ENCODE measurements around the gene IQSEC1. TPM values are rescaled to one million over a fixed set of nuclear protein-coding genes. Genes with fewer than 3 reads are reported as not detected.

Gene IQSEC1
- total RNA-seq, 2 experiments from 2014 or later: 38.6 to 39.3 TPM

- CTCF ChIA-PET: interaction anchor here (1.8 to 4.5 kb wide), 2 partner anchors 12 to 381 kb away, joined by 5 to 22 read pairs; no protein-coding TSS in a partner anchor
- H3K36me3 Mint-ChIP-seq (ENCODE audit: low read depth): no peaks in the 10 kb centered on the region
- no peak overlapping the region for H3K4me3 Mint-ChIP-seq
- H3K27me3 Mint-ChIP-seq (ENCODE audit: low read depth): peaks cover under 1% of the 10 kb centered on the region
- no peak for DNase-seq
- H3K9me3 Mint-ChIP-seq: no peaks in the 10 kb centered on the region
- H3K4me1 Mint-ChIP-seq (ENCODE audit: low read depth): no peaks in the 10 kb centered on the region
- intact Hi-C loops (cut with micrococcal nuclease): no loop called here
- H3K27ac Mint-ChIP-seq: no peak overlapping the region
Observed at GRCh38 chr3:13080026-13080425, 6.8 kb upstream of the IQSEC1 start.

- H3K9me3 Mint-ChIP-seq: no peaks in the 10 kb centered on the region
- H3K27ac Mint-ChIP-seq: no peak overlapping the region
- H3K4me3 Mint-ChIP-seq: no peak overlapping the region
- H3K27me3 Mint-ChIP-seq (ENCODE audit: low read depth): peaks cover 3% of the 10 kb centered on the region
- no peak for DNase-seq
- no peaks in the 10 kb centered on the region for H3K36me3 Mint-ChIP-seq (ENCODE audit: low read depth)
- H3K4me1 Mint-ChIP-seq (ENCODE audit: low read depth): no peaks in the 10 kb centered on the region
- CTCF ChIA-PET: no interaction called here
- intact Hi-C loops (cut with micrococcal nuclease): no loop called here
Observed at GRCh38 chr3:13079510-13079909, 6.3 kb upstream of the IQSEC1 start.

GRCh38 chr3:13079051-13079450 lies 5.8 kb upstream of the IQSEC1 start:
- H3K27me3 Mint-ChIP-seq (ENCODE audit: low read depth): peaks cover 7% of the 10 kb centered on the region
- no peak overlapping the region for H3K4me3 Mint-ChIP-seq
- no peaks in the 10 kb centered on the region for H3K4me1 Mint-ChIP-seq (ENCODE audit: low read depth)
- intact Hi-C loops (cut with micrococcal nuclease): no loop called here
- H3K27ac Mint-ChIP-seq: no peak overlapping the region
- H3K36me3 Mint-ChIP-seq (ENCODE audit: low read depth): no peaks in the 10 kb centered on the region
- CTCF ChIA-PET: no interaction called here
- no peaks in the 10 kb centered on the region for H3K9me3 Mint-ChIP-seq
- no peak for DNase-seq

GRCh38 chr3:13078163-13078905 lies 5.1 kb upstream of the IQSEC1 start:
- intact Hi-C loops (cut with micrococcal nuclease): no loop called here
- Mint-ChIP-seq H3K27me3 (ENCODE audit: low read depth) (peaks cover 13% of the 10 kb centered on the region), H3K4me1 (ENCODE audit: low read depth) (no peaks in the 10 kb centered on the region), H3K27ac (no peak overlapping the region), H3K9me3 (no peaks in the 10 kb centered on the region), H3K36me3 (ENCODE audit: low read depth) (no peaks in the 10 kb centered on the region), H3K4me3 (no peak overlapping the region)
- CTCF ChIA-PET: no interaction called here
- no peak for DNase-seq

- Mint-ChIP-seq H3K4me3 (no peak overlapping the region), H3K36me3 (ENCODE audit: low read depth) (no peaks in the 10 kb centered on the region), H3K4me1 (ENCODE audit: low read depth) (peaks cover 4% of the 10 kb centered on the region), H3K27me3 (ENCODE audit: low read depth) (peaks cover 16% of the 10 kb centered on the region), H3K9me3 (no peaks in the 10 kb centered on the region), H3K27ac (no peak overlapping the region)
- CTCF ChIA-PET: no interaction called here
- no peak for DNase-seq
- intact Hi-C loops (cut with micrococcal nuclease): no loop called here
Observed at GRCh38 chr3:13077431-13078162, 4.4 kb upstream of the IQSEC1 start.

GRCh38 chr3:13075986-13076654 lies 2.9 kb upstream of the IQSEC1 start:
- peaks cover 16% of the 10 kb centered on the region for H3K27me3 Mint-ChIP-seq (ENCODE audit: low read depth)
- no peak for DNase-seq
- no peak overlapping the region for H3K27ac Mint-ChIP-seq
- CTCF ChIA-PET: no interaction called here
- intact Hi-C loops (cut with micrococcal nuclease): no loop called here
- peaks cover 4% of the 10 kb centered on the region for H3K4me1 Mint-ChIP-seq (ENCODE audit: low read depth)
- H3K9me3 Mint-ChIP-seq: no peaks in the 10 kb centered on the region
- no peaks in the 10 kb centered on the region for H3K36me3 Mint-ChIP-seq (ENCODE audit: low read depth)
- no peak overlapping the region for H3K4me3 Mint-ChIP-seq

GRCh38 chr3:13075318-13075717 lies 2.1 kb upstream of the IQSEC1 start:
- H3K36me3 Mint-ChIP-seq (ENCODE audit: low read depth): no peaks in the 10 kb centered on the region
- H3K4me3 Mint-ChIP-seq: no peak overlapping the region
- peaks cover 16% of the 10 kb centered on the region for H3K27me3 Mint-ChIP-seq (ENCODE audit: low read depth)
- intact Hi-C loops (cut with micrococcal nuclease): no loop called here
- CTCF ChIA-PET: no interaction called here
- peaks cover 5% of the 10 kb centered on the region for H3K4me1 Mint-ChIP-seq (ENCODE audit: low read depth)
- DNase-seq: no peak
- no peak overlapping the region for H3K27ac Mint-ChIP-seq
- no peaks in the 10 kb centered on the region for H3K9me3 Mint-ChIP-seq

- Mint-ChIP-seq H3K4me1 (ENCODE audit: low read depth) (peaks cover 19% of the 10 kb centered on the region), H3K27ac (no peak overlapping the region), H3K9me3 (no peaks in the 10 kb centered on the region), H3K27me3 (ENCODE audit: low read depth) (peaks cover 16% of the 10 kb centered on the region), H3K4me3 (no peak overlapping the region), H3K36me3 (ENCODE audit: low read depth) (no peaks in the 10 kb centered on the region)
- CTCF ChIA-PET: no interaction called here
- intact Hi-C loops (cut with micrococcal nuclease): no loop called here
- DNase-seq: no peak
Observed at GRCh38 chr3:13074006-13074375, 762 bp upstream of the IQSEC1 start.

- Mint-ChIP-seq H3K27ac (no peak overlapping the region), H3K4me1 (ENCODE audit: low read depth) (peaks cover 24% of the 10 kb centered on the region), H3K9me3 (no peaks in the 10 kb centered on the region), H3K27me3 (ENCODE audit: low read depth) (peaks cover 16% of the 10 kb centered on the region), H3K4me3 (peak overlapping the region; percentile 72), H3K36me3 (ENCODE audit: low read depth) (no peaks in the 10 kb centered on the region)
- intact Hi-C loops (cut with micrococcal nuclease): no loop called here
- DNase-seq: no peak
- CTCF ChIA-PET: interaction anchor here (0.6 kb wide), 1 partner anchor 19 kb away, joined by 3 read pairs; no protein-coding TSS in a partner anchor
Observed at GRCh38 chr3:13072600-13073325, 466 bp downstream of the IQSEC1 start.

- DNase-seq: no peak
- CTCF ChIA-PET: no interaction called here
- H3K27ac Mint-ChIP-seq: no peak overlapping the region
- intact Hi-C loops (cut with micrococcal nuclease): no loop called here
- peaks cover 16% of the 10 kb centered on the region for H3K27me3 Mint-ChIP-seq (ENCODE audit: low read depth)
- H3K36me3 Mint-ChIP-seq (ENCODE audit: low read depth): no peaks in the 10 kb centered on the region
- peaks cover 24% of the 10 kb centered on the region for H3K4me1 Mint-ChIP-seq (ENCODE audit: low read depth)
- no peak overlapping the region for H3K4me3 Mint-ChIP-seq
- H3K9me3 Mint-ChIP-seq: no peaks in the 10 kb centered on the region
Observed at GRCh38 chr3:13072239-13072599, 1.0 kb downstream of the IQSEC1 start.

GRCh38 chr3:13071695-13072094 lies 1.5 kb downstream of the IQSEC1 start:
- H3K9me3 Mint-ChIP-seq: no peaks in the 10 kb centered on the region
- H3K27me3 Mint-ChIP-seq (ENCODE audit: low read depth): peaks cover 16% of the 10 kb centered on the region
- H3K4me1 Mint-ChIP-seq (ENCODE audit: low read depth): peaks cover 24% of the 10 kb centered on the region
- intact Hi-C loops (cut with micrococcal nuclease): no loop called here
- no peak overlapping the region for H3K4me3 Mint-ChIP-seq
- DNase-seq: no peak
- H3K27ac Mint-ChIP-seq: no peak overlapping the region
- H3K36me3 Mint-ChIP-seq (ENCODE audit: low read depth): no peaks in the 10 kb centered on the region
- CTCF ChIA-PET: no interaction called here

- Mint-ChIP-seq H3K9me3 (no peaks in the 10 kb centered on the region), H3K27me3 (ENCODE audit: low read depth) (peaks cover 16% of the 10 kb centered on the region), H3K27ac (peak overlapping the region; percentile 88), H3K4me3 (no peak overlapping the region), H3K4me1 (ENCODE audit: low read depth) (peaks cover 26% of the 10 kb centered on the region), H3K36me3 (ENCODE audit: low read depth) (no peaks in the 10 kb centered on the region)
- DNase-seq: no peak
- CTCF ChIA-PET: interaction anchor here (1.9 kb wide), 1 partner anchor 21 kb away, joined by 9 read pairs; no protein-coding TSS in a partner anchor
- intact Hi-C loops (cut with micrococcal nuclease): no loop called here
Observed at GRCh38 chr3:13070391-13071070, 2.7 kb downstream of the IQSEC1 start.

Data from activated naive CD4-positive, alpha-beta T cell treated with anti-CD3 and anti-CD28 coated beads for 36 hours (primary cell).